HG02970 (cell line): Measurements from ENCODE around the gene CFAP92.

Source experiments
- ATAC-seq: cut with Tn5 transposase; IDR thresholded peaks from one replicate; pipeline ENCODE4 v1.9.1; 2021; ENCODE audit warnings: mild to moderate bottlenecking, moderate library complexity, moderate number of reproducible peaks; ENCODE audit not compliant: unreplicated experiment, low FRiP score

CFAP92 gene

DNA sequence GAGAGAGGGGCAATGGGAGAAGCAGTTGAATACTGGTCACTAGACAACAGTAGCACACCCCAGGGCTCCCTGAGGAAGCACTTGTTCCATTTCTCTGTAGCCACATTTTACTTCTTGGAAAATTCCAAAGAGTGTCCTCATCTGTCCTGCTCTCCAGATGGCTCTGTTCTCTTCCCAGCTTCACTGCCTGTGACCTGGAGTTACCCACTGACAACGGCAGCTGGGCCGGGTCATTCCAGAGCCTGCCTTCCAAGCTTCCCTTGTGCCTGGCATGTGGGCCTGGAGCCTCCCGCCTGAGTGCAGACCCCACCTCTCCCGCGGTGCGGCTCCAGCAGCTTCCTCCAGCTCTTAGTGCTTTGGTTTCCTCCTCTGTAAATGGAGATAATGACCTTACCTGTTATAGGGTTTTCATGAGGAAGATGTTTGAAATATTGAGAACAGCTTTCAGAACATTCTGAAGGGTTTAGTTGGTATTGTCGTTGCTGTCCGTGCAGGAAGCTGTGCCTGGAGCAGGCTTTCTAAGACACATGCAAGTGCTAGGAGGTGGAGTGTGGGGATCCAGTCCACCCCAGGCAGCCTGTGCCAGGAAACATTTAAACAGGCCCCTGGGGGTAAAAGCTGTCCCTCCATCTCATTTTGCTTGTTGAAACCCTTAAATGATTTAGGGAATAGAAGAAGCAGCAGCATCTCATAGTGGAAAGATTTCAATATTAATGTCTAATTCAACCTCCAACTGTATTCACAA is 32.0 kb upstream of the CFAP92 start:
- ATAC-seq, result no peak

DNA sequence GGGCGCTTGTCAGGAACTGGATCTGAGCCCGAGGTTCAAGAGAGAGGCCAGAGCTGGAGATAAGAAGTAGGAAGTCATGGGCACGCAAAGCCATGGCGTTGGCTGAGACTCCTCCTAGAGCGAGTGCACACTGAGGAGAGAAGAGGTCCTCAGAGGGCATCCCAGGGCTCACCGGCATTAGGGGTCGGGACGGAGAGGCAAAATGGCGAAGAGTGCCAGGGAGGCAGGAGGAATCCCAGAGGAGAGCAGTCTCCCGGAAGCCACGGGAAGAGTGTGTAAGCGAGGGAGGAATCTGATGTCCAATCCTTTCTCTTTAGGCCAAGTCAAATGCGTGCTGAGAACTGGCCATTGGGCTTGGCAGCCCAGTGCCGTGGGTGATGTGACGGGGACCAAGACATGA is 31.2 kb upstream of the CFAP92 start:
- no peak for ATAC-seq

DNA sequence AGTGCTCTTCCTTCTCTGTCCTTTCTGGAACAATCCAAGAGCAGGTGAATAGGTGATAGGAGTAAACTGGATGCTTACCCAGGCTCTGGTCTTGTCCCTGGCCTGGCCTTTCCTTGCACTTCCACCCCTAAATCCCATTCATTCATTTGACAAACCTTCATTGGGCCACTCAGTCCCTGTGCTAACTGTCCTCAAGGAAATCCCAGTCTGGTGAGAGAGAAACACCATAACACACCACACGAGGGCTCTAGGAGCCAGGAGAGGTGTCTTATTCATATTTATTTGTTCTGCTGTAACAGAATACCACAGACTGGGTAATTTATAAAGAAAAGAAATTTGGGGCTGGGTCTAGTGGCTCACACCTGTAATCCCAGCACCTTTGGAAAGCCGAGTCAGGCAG is 30.0 kb upstream of the CFAP92 start:
- no peak for ATAC-seq

DNA sequence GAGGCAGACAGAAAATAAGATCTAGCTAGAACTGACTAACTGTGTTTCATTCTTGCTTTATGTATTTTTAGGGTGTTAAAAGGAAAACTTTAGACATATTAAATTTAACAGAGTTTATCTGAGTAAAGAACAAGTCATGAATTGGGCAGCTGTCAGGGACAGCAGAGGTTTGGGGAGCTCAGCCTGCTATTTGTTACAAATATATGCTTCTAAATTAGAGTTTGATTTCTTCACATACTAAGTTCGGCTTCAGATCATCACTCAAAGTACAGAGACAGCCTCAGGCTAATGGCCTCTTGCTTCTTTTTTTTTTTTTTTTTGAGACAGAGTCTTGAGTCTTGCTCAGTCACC is 29.1 kb upstream of the CFAP92 start:
- ATAC-seq, result no peak

DNA sequence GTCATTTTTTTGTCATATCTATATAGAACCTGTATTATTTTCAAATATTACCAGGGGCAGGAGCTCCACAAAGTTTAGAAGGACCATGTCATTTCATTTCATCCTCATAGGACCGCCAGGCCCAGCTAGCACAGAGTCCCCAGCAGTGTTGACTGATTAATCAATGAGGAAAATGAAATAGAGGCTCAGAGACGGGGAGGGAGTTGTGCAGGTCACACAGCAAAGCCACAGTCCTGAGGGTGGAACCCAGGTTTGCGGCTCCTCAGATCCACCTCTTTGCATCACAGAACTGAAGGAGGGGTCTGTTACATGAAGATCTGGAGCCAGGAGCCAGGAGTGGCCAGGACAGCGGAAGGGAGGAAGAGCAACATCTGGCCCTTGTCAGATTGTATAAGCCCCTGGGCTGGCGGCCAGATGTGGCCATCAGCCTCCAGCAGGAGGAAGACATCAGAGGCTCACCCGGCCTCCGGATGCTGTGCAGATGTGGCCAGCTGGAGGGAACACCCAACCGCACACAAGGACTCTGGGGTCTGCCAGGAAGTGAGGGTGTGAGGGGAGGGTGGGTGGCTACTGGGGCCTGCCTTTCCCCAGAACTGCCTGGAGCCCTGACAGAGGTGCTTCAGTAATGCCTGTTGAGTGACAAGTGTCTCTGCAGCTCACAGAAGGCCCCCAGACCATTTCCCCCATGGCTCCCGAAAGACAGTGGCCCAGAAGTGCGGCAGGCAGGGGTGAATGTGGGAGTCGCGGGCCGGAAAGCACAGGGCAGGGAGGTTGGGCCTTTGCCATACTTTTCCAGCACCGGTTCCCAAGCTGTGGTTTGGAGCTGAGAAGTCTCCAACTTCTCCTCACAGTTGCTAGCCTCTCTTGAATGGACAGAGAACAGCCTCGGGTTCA is 28.5 kb upstream of the CFAP92 start:
- ATAC-seq, result no peak

DNA sequence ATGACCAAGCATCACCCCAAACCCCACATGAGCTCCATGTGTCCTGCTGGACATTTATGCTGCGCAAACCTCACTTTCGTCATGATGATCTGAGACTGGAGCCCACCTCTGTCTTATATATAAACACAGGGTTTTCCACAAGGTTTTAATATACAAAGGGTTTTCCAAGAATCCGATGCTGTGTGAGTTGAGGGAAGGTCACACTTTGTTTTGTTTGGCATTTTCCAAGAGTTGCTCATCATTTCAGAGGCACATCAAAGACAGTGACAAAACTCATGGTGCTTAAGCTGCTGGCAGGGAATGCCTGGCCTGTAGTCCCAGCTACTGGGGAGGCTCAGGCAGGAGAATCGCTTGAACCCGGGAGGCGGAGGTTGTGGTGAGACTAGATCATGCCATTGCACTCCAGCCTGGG is 27.3 kb upstream of the CFAP92 start:
- no peak for ATAC-seq

DNA sequence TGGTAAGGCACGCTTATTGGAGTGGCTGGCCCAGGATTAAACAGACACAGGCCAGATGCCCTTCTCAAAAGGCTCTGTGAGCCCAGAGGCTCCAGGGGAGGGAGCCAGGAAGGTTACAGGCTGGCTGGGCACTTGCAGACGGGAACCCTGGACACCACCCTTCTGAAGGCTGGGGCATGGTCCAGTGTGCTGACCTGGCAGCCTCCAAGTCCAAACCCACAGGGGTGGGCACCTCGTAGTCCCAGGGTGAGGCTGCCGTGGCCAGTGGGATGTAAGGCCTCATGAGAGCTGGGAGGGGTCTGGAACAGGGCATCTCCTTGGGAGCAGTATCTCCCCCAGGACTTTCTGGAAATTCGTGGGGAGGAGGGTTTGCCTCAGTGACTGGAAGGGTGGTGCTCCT is 26.8 kb upstream of the CFAP92 start:
- ATAC-seq, result no peak

DNA sequence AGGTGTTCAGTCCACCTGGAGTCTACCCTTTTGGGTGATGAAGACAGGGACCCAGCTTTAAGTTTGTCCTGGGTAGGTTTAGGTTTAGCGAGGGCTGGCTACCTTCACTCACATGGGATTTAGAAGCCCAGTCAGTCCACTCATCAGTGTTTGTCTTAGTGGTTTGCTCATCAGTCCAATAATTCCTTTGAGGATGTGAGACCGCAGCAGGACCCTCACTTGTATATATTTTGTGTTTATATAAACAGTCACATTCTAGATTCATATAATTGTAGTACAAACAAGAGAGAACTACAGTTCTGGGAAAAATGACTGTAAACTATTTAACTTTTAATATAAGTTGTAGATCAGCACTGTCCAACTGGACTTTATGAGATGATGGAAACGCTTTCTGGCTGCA is 25.4 kb upstream of the CFAP92 start:
- no peak for ATAC-seq

DNA sequence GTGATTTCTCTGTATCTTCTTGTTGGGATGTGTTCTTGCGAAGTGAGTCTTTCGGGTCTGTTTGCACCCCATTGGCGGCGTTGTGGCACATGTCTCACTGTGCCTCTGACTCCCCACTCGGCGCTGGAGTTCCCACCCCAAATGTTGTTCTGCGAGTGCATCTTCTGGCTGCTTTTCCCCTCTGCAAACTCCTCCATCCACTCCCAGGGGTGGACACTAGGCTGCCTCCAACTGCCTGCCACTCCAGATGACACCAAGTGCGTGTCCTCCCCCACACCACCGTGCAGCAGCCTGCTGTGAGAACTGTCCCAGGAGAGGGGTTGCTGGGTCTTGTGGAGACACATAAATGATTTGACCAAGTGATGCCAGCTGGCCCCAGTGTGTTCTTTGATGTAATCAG is 24.9 kb upstream of the CFAP92 start:
- ATAC-seq, result no peak

DNA sequence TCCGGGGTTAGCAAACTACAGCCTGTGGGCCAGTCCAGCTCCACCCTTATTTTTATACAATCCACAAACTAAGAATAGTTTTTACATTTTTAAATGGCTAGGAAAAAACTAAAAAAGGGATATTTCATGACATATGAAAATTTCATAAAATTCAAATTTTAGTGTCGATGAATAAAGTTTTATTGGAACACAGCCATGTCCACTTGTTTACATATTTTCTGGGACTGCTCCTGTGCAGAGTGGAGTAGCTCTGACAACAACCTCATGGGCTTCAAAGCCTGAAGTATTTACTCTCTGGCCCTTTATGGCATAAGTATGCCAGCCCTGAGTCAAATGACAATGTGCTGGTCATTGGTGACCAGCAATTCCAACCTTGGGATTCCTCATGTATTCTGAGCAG is 24.4 kb upstream of the CFAP92 start:
- ATAC-seq, result no peak

DNA sequence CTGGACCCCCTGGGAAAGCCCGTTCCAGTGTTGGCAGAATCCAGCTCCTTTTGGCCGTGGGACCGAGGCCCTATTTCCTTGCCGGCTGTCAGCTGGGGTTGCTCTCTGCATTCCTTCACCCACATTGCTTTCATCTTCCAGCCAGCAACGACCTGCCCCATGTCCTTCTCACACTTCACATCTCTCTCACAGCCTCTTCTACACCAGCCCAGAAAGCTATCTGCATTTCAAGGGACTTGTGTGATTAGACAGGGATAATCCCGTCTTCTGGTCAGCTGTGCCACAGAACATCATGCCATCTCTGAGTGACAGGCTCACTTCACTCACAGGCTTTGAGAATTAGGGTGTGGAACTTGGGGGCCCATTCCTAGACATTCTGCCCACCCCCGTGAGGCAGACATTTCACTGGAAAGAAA is 23.6 kb upstream of the CFAP92 start:
- ATAC-seq, result no peak

DNA sequence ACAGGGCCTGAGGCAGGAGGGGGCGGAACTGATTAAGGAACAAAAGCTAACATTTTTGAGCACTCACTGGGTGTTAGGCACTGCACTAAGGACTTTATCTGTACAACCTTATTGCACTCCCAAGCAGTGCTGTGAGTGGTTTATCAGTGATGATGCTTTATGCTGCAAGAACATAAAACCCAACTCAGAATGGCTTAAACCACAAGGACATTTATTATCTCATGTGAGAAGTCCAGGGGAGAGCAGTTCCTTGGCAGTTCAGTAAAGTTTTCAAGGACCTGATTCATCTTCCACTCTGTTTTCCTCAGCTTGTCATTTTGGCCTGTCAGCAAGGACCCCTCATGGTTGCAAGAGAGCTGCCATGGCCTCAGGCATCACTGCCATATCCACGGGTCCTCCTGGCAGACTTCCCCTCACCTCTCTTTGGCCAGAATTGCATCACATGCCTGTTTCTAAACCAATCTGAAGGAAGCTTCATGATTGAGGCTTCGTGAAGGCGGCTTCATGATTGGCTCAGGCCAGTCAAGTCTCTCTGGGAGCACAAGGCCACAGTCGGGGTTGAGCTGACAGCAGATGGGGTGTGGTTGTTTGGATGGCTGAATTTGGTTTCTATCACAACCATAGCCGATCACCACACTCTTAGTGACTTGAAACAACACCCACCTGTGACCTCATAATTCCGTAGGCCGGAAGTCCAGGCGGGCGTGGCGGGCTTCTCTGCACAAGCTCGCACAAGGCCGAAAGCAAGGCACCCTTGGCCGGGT is 23.0 kb upstream of the CFAP92 start:
- ATAC-seq, result no peak

DNA sequence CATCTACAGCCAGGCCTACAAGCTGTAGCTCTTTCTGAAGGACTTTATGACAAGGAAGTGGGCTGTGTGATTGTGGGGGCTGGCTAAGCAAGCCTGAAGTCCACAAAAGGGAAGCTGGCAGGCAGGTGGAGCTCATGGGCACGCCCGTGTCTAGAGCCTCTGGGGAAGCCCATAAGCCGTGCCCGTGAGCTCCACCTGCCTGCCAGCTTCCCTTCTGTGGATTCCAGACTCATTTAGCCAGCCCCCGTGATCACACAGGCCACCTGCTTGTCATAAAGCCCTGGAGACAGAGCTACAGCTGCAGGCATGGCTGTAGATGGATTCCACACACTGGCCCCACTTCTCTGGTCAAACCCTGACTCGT is 22.5 kb upstream of the CFAP92 start:
- no peak for ATAC-seq

DNA sequence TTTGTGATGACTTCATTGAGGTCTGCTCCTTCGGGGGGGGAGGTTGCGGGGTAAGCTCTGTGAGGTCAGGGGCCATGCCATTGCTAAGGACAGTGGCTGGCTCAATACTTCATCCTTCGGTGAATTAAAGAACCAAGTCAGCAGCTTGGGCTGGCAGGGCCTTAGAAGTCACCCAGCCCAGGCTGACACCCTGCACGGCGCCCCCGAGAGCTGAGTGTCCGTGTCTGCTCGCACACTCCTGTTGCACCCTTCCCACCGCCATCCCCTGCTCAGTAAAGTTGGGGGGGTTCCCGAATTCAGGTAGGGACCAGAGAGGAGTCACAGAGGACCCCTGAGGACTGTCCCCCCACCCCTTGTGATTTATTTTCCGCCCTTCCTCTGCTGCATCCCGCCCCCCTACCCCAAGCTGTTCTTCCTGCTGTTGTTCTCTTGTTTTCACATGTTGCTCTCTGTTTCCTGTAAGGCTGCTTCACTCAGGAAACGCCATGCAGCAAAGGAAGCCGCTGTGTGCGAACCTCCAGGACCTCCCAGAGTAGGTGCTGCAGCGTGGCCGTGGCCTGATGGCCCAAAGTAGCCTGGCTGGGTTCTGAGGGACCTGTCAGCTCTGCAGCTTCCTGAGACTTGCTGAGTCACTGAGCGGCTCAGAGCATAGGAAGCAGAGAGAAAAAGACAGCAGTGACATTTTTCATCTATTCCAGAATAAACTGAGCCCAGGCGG is 21.7 kb upstream of the CFAP92 start:
- ATAC-seq, result no peak

DNA sequence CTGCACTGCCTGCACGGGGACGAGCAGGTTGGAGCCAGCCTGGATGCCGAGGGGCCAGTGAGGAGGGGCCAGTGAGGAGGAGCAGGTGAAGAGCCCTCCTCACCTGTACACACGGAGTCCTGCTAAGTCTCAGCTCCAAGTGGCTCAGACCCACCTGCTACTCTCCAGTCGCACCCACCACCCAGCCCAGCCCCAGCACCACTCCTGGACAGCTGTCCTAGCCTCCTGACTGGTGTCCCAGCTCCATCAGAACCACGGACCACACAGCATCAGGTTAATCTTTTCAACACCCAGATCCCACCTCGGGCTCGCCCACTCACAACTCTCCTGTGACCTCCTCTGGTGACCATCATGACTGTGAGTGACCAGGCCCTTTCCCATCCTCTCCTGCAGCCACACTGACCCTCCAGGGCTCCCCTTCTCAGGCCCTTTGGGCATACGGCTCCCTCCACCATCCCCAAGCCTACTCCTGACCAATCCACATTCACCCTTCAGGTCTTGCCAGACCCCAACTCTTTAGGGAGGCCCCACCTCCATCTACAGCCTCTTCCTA is 21.0 kb upstream of the CFAP92 start:
- no peak for ATAC-seq

DNA sequence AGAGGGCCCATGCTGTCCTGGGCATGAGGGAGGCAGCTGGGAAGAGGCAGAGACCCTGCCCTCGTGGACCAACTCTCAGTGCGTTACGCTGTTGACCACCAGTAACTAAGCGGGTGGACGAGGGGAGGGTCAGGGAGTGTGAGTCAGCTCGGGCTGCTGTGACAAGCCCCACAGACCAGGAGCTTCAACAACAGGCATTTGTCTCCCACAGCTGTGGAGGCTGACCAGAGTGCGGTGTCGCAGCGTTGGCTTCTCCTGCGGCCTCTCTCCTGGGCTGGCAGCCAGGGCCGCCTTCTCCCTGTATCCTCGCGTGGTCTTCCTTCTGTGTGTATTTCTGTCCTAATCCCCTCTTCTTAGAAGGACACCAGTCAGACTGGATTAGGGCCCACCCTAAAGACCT is 20.3 kb upstream of the CFAP92 start:
- no peak for ATAC-seq

DNA sequence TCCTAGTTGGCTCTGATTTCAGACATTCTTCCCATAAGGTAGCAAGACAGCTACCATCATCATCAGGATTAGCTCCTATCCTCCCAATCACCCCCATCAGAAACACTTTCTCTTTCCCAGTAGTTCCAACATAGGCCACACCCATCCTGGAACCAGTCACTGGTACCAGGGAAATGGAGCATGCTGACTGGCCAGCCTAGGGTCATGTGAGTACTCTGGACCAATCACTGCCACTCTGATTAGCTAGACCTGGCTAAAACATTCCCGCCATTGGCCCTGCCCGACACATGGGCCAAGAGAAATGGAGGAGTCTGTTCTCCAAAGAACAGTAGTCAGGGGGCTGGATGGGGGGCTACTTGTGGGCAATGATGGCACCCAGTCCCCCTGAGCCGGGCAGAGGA is 19.6 kb upstream of the CFAP92 start:
- ATAC-seq, result no peak

DNA sequence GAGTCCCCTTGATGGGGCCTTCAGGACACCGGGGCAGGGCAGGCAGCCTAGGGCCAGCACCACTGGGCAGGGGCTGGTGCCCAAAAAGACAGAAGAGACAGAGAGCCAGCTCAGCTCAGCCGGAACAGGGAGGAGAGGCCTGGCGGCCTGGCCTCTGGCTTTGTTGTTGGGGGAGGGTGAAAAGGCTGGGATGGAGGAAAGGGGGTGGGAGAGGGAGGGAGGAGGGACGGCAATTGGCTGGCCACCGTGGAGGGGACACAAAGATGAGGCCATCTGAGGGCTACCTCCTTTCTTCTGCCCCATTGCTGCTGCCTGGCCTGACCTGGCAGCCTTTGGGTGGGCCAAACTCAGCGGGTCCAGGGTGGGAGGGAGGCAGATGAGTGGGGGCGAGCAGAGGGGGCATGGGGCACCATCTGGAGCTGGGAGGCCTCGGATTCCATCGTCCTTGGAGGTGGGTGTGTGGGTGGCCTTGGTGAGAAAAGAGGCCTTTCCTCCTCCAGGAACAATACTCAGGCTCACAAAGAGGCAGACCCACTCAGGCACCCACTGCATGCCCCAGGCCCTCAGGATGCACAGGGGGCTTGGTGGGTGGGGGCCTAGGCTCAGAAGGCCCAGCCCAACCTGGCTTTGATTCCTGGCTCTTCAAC is 16.6 kb upstream of the CFAP92 start:
- no peak for ATAC-seq

DNA sequence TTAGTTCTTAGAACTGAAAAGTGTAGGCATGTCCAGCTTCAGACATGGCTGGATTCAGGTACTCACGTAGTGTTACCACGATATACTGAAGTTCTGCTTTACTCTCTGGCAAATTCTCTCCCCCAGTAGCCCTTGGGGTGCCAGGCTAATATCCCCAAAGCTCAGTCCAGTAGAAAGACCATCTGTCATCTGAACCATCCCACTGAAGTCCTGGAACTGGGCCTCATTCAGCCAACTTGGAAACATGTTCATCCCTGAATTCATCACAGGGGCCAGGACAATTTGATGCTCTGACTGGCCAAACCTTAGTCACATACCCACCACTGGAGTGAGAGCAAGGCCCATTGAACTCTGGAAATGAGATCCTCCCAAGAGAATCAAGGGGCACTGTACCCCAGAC is 15.4 kb upstream of the CFAP92 start:
- ATAC-seq, result no peak

DNA sequence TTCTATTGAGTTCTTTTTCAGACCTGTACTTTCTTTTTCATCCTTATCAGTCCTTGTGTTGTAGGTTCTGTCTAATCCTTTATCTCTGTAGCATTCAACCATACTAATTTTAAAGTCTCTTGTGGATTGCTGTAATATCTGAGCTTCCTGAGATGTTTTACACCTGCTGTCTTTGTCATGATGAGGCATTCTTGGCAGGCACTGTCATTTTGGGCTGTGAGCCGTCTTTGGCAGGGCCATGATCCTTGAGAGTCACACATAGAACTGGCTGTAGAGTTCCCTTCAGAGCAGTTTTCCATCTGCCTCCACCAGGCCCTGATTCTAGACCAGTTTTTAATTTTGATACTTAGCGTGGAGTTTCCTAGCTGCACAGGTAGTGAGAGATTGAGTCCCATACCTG is 13.9 kb upstream of the CFAP92 start:
- no peak for ATAC-seq
